Measurements from ENCODE around the gene CLEC2L.

DNA sequence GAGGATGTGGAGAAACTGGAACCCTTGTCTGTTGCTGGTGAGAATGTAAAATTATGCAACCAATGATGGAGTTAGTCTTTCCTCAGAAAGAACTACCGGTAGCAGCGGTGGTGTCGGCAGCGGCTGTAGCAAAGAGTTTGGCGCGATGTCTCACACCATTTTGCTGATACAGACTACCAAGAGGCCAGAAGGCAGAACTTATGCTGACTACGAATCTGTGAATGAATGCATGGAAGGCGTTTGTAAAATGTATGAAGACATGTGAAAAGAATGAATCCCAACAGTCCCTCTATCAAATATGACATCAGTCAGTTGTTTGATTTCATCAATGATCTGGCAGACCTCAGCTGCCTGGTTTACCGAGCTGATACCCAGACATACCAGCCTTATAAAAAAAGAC is 10.6 kb downstream of the CLEC2L start:
- TF ChIP-seq, protein P1, sequence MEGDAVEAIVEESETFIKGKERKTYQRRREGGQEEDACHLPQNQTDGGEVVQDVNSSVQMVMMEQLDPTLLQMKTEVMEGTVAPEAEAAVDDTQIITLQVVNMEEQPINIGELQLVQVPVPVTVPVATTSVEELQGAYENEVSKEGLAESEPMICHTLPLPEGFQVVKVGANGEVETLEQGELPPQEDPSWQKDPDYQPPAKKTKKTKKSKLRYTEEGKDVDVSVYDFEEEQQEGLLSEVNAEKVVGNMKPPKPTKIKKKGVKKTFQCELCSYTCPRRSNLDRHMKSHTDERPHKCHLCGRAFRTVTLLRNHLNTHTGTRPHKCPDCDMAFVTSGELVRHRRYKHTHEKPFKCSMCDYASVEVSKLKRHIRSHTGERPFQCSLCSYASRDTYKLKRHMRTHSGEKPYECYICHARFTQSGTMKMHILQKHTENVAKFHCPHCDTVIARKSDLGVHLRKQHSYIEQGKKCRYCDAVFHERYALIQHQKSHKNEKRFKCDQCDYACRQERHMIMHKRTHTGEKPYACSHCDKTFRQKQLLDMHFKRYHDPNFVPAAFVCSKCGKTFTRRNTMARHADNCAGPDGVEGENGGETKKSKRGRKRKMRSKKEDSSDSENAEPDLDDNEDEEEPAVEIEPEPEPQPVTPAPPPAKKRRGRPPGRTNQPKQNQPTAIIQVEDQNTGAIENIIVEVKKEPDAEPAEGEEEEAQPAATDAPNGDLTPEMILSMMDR (IDR thresholded peaks at IDR 0.05): no peak
- TF ChIP-seq POLR2A (IDR thresholded peaks at IDR 0.05): no peak
- TF ChIP-seq POLR2AphosphoS5 (IDR thresholded peaks at IDR 0.05): no peak

Measured in prostate gland (tissue), 2 donors.